Natural killer cell (primary cell): ENCODE results near the gene PSD. TPM values are rescaled to one million over a fixed set of nuclear protein-coding genes. Genes with fewer than 3 reads are reported as not detected.

Source experiments
- ATAC-seq, 3 donors: fragments of 150-1000 bp in 2 of 3; fragments of 200-7000 bp in 1 of 3; cut with Tn5 transposase; 1 replicate in 1 of 3; 2 replicates in 2 of 3; pipeline ENCODE4 v1.10.0; 2021; ENCODE audit warnings: mild to moderate bottlenecking in 2 of 3, moderate library complexity in 2 of 3
- DNase-seq, 2 donors: peaks; one replicate each; pipeline versions ENCODE4 v3.0.0 to v3.0.0-alpha.2; 2013 to 2021; ENCODE audit warnings: mixed read lengths in 1 of 2
- H3K27ac ChIP-seq: one replicate; pipeline ENCODE4 v1.5.1; 2013; ENCODE audit warnings: mild to moderate bottlenecking, low read length
- H3K27me3 ChIP-seq: one replicate; pipeline ENCODE4 v1.6.1; 2013; ENCODE audit warnings: low read length; ENCODE audit not compliant: control insufficient read depth, insufficient read depth
- H3K36me3 ChIP-seq: one replicate; pipeline ENCODE4 v1.6.1; 2013; ENCODE audit warnings: low read length; ENCODE audit not compliant: control insufficient read depth, insufficient read depth
- H3K4me1 ChIP-seq: one replicate; pipeline ENCODE4 v1.6.1; 2013; ENCODE audit warnings: low read length; ENCODE audit not compliant: control insufficient read depth, insufficient read depth
- H3K4me3 ChIP-seq: one replicate; pipeline ENCODE4 v1.5.1; 2013; ENCODE audit warnings: low read length
- H3K9me3 ChIP-seq: one replicate; pipeline ENCODE4 v1.6.1; 2013; ENCODE audit warnings: low read length; ENCODE audit not compliant: control insufficient read depth, insufficient read depth
- H3K27ac Mint-ChIP-seq, 2 donors: one replicate each; pipeline ENCODE4 v1.8.0; 2022; ENCODE audit warnings: mild to moderate bottlenecking in 2 of 2, mixed read lengths in 2 of 2, moderate library complexity in 1 of 2
- H3K27me3 Mint-ChIP-seq, 2 donors: one replicate each; pipeline ENCODE4 v1.8.0; 2022; ENCODE audit warnings: low read depth in 2 of 2, mixed read lengths in 2 of 2
- H3K36me3 Mint-ChIP-seq: one replicate; pipeline ENCODE4 v1.8.0; 2022; ENCODE audit warnings: mixed read lengths
- H3K4me1 Mint-ChIP-seq, 2 donors: one replicate each; pipeline ENCODE4 v1.8.0; 2022; ENCODE audit warnings: mixed read lengths in 2 of 2
- H3K4me3 Mint-ChIP-seq: one replicate; pipeline ENCODE4 v1.8.0; 2022; ENCODE audit warnings: mild to moderate bottlenecking, moderate library complexity, mixed read lengths
- H3K9me3 Mint-ChIP-seq, 2 donors: one replicate each; pipeline ENCODE4 v1.8.0; 2022; ENCODE audit warnings: mixed read lengths in 2 of 2
- WGBS: methylation state at CpG from one replicate; pipeline ENCODE4 v1.1.7; 2013; ENCODE audit warnings: missing lambda C conversion rate; ENCODE audit not compliant: insufficient coverage; 5-methylcytosine and 5-hydroxymethylcytosine counted together
- intact Hi-C: fragments of 100-400 bp; cut with micrococcal nuclease; formaldehyde crosslinking; loops from one replicate; pipeline ENCODE4 v1.14.2; 2022
- total RNA-seq, 4 donors: library from RNA; stranded (reverse); fragments of 120-200 nt in 1 of 4; gene quantifications; one replicate each; pipeline versions ENCODE4 v1.2.3 to v1.2.4, GENCODE V29; 2013 to 2022
- TF ChIP-seq, protein P1 (sequence below): fragments of 200-600 bp; IDR thresholded peaks from one replicate; pipeline ENCODE4 v1.8.0; 2022; ENCODE audit warnings: antibody characterized with exemption

The PSD gene
- total RNA-seq, 3 donors from 2014 or later (not counting 1 experiment from before 2014, with no cell fraction given): 1.9 to 2.4 (median 2.1) TPM

DNA sequence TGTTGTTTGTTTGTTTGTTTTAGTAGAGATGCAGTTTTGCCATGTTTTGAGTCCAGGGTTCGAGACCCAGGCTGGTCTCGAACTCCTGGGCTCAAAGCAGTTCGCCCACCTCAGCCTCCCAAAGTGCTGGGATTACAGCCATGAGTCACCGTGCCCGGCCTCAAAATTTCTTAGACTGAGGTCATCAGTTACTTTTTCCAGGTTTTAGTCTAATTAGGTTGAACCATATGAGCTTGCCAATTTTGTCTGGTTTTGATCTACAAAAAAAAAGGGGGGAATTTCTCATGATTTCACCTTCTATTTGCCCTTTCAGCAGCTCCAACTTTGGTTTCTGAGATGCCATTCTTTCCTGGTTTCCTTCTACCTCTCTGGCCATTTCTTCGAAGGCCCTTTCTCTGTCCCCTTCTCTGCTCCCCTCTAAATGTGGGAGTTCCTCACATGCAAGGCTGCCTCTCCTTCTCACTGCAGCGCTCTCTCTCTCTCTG, 8.3 kb upstream of the PSD start:
- H3K27ac ChIP-seq: no peak overlapping the region
- H3K4me3 ChIP-seq: no peak overlapping the region
- WGBS: 96% methylated on average over 7 of the region's 7 CpGs
- peaks cover 24% of the 10 kb centered on the region for H3K4me1 ChIP-seq
- DNase-seq: no peak
- Mint-ChIP-seq H3K36me3 (no peaks in the 10 kb centered on the region), H3K27me3 (no peaks in the 10 kb centered on the region), H3K4me3 (no peak overlapping the region), H3K27ac (no peak overlapping the region), H3K4me1 (peaks cover 19 to 23% of the 10 kb centered on the region in 2 donors), H3K9me3 (no peaks in the 10 kb centered on the region)
- intact Hi-C loops: no loop called here
- H3K27me3 ChIP-seq: no peaks in the 10 kb centered on the region
- no peak for ATAC-seq
- peaks cover 11% of the 10 kb centered on the region for H3K36me3 ChIP-seq
- TF ChIP-seq, protein P1, sequence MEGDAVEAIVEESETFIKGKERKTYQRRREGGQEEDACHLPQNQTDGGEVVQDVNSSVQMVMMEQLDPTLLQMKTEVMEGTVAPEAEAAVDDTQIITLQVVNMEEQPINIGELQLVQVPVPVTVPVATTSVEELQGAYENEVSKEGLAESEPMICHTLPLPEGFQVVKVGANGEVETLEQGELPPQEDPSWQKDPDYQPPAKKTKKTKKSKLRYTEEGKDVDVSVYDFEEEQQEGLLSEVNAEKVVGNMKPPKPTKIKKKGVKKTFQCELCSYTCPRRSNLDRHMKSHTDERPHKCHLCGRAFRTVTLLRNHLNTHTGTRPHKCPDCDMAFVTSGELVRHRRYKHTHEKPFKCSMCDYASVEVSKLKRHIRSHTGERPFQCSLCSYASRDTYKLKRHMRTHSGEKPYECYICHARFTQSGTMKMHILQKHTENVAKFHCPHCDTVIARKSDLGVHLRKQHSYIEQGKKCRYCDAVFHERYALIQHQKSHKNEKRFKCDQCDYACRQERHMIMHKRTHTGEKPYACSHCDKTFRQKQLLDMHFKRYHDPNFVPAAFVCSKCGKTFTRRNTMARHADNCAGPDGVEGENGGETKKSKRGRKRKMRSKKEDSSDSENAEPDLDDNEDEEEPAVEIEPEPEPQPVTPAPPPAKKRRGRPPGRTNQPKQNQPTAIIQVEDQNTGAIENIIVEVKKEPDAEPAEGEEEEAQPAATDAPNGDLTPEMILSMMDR: no peak
- H3K9me3 ChIP-seq: no peaks in the 10 kb centered on the region

DNA sequence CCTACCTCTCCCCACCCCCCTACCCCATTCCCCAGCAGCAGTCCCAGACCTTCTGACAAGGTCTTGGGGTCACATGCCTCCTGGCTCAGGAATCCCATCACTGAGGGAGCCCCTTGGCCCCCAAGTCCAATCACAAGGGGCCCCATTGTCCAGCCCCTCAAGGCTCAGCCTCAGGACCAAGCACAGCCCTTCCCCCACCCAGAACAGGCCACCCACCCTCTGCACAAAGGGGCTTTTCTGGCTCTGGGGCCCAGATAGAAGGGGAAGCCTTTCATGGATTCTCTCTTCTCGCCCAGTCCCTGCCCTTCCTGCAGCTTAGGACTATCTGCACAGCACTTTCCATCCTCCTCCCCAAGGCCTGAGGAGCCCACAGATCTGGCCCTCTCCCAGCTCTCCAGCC, 6.9 kb upstream of the PSD start:
- H3K27me3 Mint-ChIP-seq: no peaks in the 10 kb centered on the region
- Histone ChIP-seq H3K27ac (no peak overlapping the region), H3K4me1 (peaks cover 22% of the 10 kb centered on the region), H3K27me3 (no peaks in the 10 kb centered on the region), H3K9me3 (no peaks in the 10 kb centered on the region), H3K4me3 (no peak overlapping the region), H3K36me3 (peaks cover 11% of the 10 kb centered on the region)
- TF ChIP-seq, protein P1: no peak
- H3K9me3 Mint-ChIP-seq: no peaks in the 10 kb centered on the region
- ATAC-seq (no peak), DNase-seq (no peak)
- no peaks in the 10 kb centered on the region for H3K36me3 Mint-ChIP-seq
- WGBS: 84% methylated on average over 1 of the region's 1 CpG
- no peak overlapping the region for H3K27ac Mint-ChIP-seq
- intact Hi-C loops: no loop called here
- H3K4me3 Mint-ChIP-seq: no peak overlapping the region
- peaks cover 21 to 25% of the 10 kb centered on the region in 2 donors for H3K4me1 Mint-ChIP-seq

DNA sequence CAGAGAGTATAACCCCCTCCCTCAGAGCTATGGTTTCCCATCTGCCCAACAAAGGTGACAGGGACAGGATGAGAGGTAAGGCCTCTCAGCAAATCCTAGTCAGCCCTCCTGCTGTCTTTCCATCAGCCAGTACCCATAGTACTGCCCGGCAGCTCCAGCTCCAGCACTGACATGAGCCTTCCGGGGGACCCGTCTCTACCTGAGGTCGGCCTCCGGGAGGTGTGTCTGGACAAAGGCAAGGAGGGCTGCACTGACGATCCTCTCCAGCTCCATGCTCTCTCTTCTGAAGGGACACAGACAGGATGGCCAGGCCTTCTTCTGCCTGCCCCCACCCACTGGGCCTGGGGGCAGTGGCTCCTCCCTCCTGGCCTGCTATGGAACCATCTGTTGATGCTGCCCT, 6.3 kb upstream of the PSD start:
- no peaks in the 10 kb centered on the region for H3K36me3 Mint-ChIP-seq
- H3K4me1 Mint-ChIP-seq: peaks cover 23 to 28% of the 10 kb centered on the region in 2 donors
- no peak overlapping the region for H3K27ac Mint-ChIP-seq
- peaks cover 11% of the 10 kb centered on the region for H3K36me3 ChIP-seq
- H3K27me3 ChIP-seq: no peaks in the 10 kb centered on the region
- H3K9me3 Mint-ChIP-seq: no peaks in the 10 kb centered on the region
- no peak for ATAC-seq
- 95% methylated on average over 6 of the region's 6 CpGs for WGBS
- no peaks in the 10 kb centered on the region for H3K27me3 Mint-ChIP-seq
- H3K4me3 ChIP-seq: no peak overlapping the region
- H3K9me3 ChIP-seq: no peaks in the 10 kb centered on the region
- no peak overlapping the region for H3K27ac ChIP-seq
- intact Hi-C loops: no loop called here
- H3K4me1 ChIP-seq: peaks cover 27% of the 10 kb centered on the region
- peak overlapping the region; percentile 2 for H3K4me3 Mint-ChIP-seq
- TF ChIP-seq, protein P1: no peak
- no peak for DNase-seq

DNA sequence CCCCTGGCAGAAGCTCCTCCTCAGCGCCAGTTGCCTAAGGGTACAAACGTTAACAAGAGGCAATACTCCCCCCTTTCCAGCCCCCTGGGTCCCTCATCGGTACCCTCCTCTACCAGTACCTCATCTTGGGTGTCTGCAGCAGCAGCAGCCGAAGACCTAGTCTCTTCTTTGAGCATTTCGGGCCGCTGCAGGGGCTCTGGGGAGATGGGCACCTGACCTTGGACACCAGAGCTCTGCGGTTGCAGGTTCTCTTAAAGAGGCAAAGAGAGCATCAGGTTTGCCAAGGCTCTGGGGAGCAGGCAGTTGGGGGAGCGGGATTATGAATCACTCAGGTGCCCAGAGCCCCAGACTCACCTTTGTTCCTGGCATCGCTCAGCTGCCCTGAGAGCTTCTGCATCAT, 5.6 kb upstream of the PSD start:
- no peak for DNase-seq
- peaks cover 11% of the 10 kb centered on the region for H3K36me3 ChIP-seq
- 91% methylated on average over 9 of the region's 9 CpGs for WGBS
- no peaks in the 10 kb centered on the region for H3K27me3 ChIP-seq
- no peaks in the 10 kb centered on the region for H3K9me3 ChIP-seq
- H3K36me3 Mint-ChIP-seq: no peaks in the 10 kb centered on the region
- no peak overlapping the region for H3K27ac ChIP-seq
- H3K4me1 ChIP-seq: peaks cover 35% of the 10 kb centered on the region
- H3K27ac Mint-ChIP-seq: no peak overlapping the region
- TF ChIP-seq, protein P1: no peak
- H3K4me3 ChIP-seq: no peak overlapping the region
- no peaks in the 10 kb centered on the region for H3K9me3 Mint-ChIP-seq
- peak overlapping the region; percentile 55 for H3K4me3 Mint-ChIP-seq
- H3K4me1 Mint-ChIP-seq: peaks cover 23 to 35% of the 10 kb centered on the region in 2 donors
- H3K27me3 Mint-ChIP-seq: no peaks in the 10 kb centered on the region
- ATAC-seq: no peak
- intact Hi-C loops: no loop called here
